ENCODE data around the gene IGFBP6. TPM values are rescaled to one million over a fixed set of nuclear protein-coding genes. Genes with fewer than 3 reads are reported as not detected.
A peak's percentile ranks its signal among the peaks of the same experiment; 100 is the strongest.
"Not testable (repeated sequence)": the region's sequence is repeated elsewhere in the genome, so short reads cannot be mapped to it uniquely, and the experiment has no call there.

Gene IGFBP6
- total RNA-seq, 1 experiment from 2014 or later = 417 TPM

- DNase-seq (ENCODE audit: low spot score) = no peak
Measured at GRCh38 chr12:53069621-53070410, 27.7 kb upstream of the IGFBP6 start.

- DNase-seq (ENCODE audit: low spot score) = no peak
Measured at GRCh38 chr12:53070877-53071492, 26.5 kb upstream of the IGFBP6 start.

GRCh38 chr12:53071591-53072551 is 25.6 kb upstream of the IGFBP6 start:
- DNase-seq (ENCODE audit: low spot score) = no peak

GRCh38 chr12:53073881-53074280 is 23.6 kb upstream of the IGFBP6 start:
- DNase-seq (ENCODE audit: low spot score) = no peak

- DNase-seq (ENCODE audit: low spot score) = no peak
Measured at GRCh38 chr12:53074283-53074998, 23.0 kb upstream of the IGFBP6 start.

GRCh38 chr12:53074999-53075370 is 22.5 kb upstream of the IGFBP6 start:
- no peak for DNase-seq (ENCODE audit: low spot score)

- DNase-seq (ENCODE audit: low spot score) = no peak
Measured at GRCh38 chr12:53076461-53076860, 21.0 kb upstream of the IGFBP6 start.

GRCh38 chr12:53077030-53077429 is 20.4 kb upstream of the IGFBP6 start:
- no peak for DNase-seq (ENCODE audit: low spot score)

GRCh38 chr12:53078425-53079225 is 18.8 kb upstream of the IGFBP6 start:
- peak; percentile 79 for DNase-seq (ENCODE audit: low spot score)

GRCh38 chr12:53079226-53080117 is 18.0 kb upstream of the IGFBP6 start, which contains the start of gene SPRYD3:
TSS of gene SPRYD3 (minus strand) at chr12:53079390. CDS start at chr12:53079333, 57 bp downstream.
- peak; percentile 98 for DNase-seq (ENCODE audit: low spot score)

- no peak for DNase-seq (ENCODE audit: low spot score)
Measured at GRCh38 chr12:53082637-53083175, 14.8 kb upstream of the IGFBP6 start.

- DNase-seq (ENCODE audit: low spot score) = no peak
Measured at GRCh38 chr12:53086361-53086760, 11.1 kb upstream of the IGFBP6 start.

- DNase-seq (ENCODE audit: low spot score) = no peak
Measured at GRCh38 chr12:53090105-53090504, 7.4 kb upstream of the IGFBP6 start.

- DNase-seq (ENCODE audit: low spot score) = no peak
Measured at GRCh38 chr12:53090554-53090953, 6.9 kb upstream of the IGFBP6 start.

- no peak for DNase-seq (ENCODE audit: low spot score)
Measured at GRCh38 chr12:53091756-53092155, 5.7 kb upstream of the IGFBP6 start.

- DNase-seq (ENCODE audit: low spot score) = no peak
Measured at GRCh38 chr12:53093777-53094393, 3.6 kb upstream of the IGFBP6 start.

- no peak for DNase-seq (ENCODE audit: low spot score)
Measured at GRCh38 chr12:53094394-53094787, 3.1 kb upstream of the IGFBP6 start.

- DNase-seq (ENCODE audit: low spot score) = not testable (repeated sequence)
Measured at GRCh38 chr12:53094796-53095595, 2.5 kb upstream of the IGFBP6 start.

All from HT-29 (cell line).